Gastrocnemius medialis (tissue), 4 donors: ENCODE measurements around the gene SLC52A3. TPM values are rescaled to one million over a fixed set of nuclear protein-coding genes. Genes with fewer than 3 reads are reported as not detected.
"Not testable (repeated sequence)": the region's sequence is repeated elsewhere in the genome, so short reads cannot be mapped to it uniquely, and the experiment has no call there.

ENCODE experiments used
- ATAC-seq, 2 donors: fragments of 150-250 bp; one replicate each; pipeline ENCODE4 v1.9.1; 2016
- DNase-seq, 2 donors: peaks; one replicate each; pipeline ENCODE4 v3.0.0-alpha.2; 2019
- H3K27ac ChIP-seq, 4 donors: fragments of 200-600 bp; sonication (generic); 1 replicate in 1 of 4; 2 replicates in 3 of 4; pipeline ENCODE4 v1.5.1; 2016 to 2018; ENCODE audit warnings: mild to moderate bottlenecking in 2 of 4, moderate library complexity in 1 of 4
- H3K27me3 ChIP-seq, 3 donors: fragments of 200-600 bp; sonication (generic) in 2 of 3; 1 replicate in 1 of 3; 2 replicates in 2 of 3; pipeline versions ENCODE4 v1.5.1 to v1.6.0; 2016 to 2019; ENCODE audit warnings: mild to moderate bottlenecking in 1 of 3, moderate library complexity in 1 of 3
- H3K36me3 ChIP-seq, 2 donors: fragments of 200-600 bp; sonication (generic) in 1 of 2; one replicate each; pipeline ENCODE4 v1.5.1; 2017 to 2018
- H3K4me1 ChIP-seq, 2 donors: fragments of 200-600 bp; sonication (generic) in 1 of 2; one replicate each; pipeline ENCODE4 v1.5.1; 2016 to 2017; ENCODE audit warnings: mild to moderate bottlenecking in 2 of 2
- H3K4me3 ChIP-seq, 4 donors: fragments of 200-600 bp; sonication (generic) in 3 of 4; 1 replicate in 1 of 4; 2 replicates in 3 of 4; pipeline ENCODE4 v1.5.1; 2016 to 2019; ENCODE audit warnings: mild to moderate bottlenecking in 2 of 4
- H3K9me3 ChIP-seq, 3 donors: fragments of 200-600 bp; sonication (generic) in 2 of 3; 1 replicate in 1 of 3; 2 replicates in 2 of 3; pipeline ENCODE4 v1.5.1; 2016 to 2019
- CTCF ChIP-seq, 5 experiments: fragments of 450-650 bp in 3 of 5; fragments of 200-600 bp in 2 of 5; sonication (generic) in 2 of 5; IDR thresholded peaks in 4 of 5; conservative IDR thresholded peaks in 1 of 5; 1 replicate in 4 of 5; 2 replicates in 1 of 5; pipeline ENCODE4 v1.5.1; 2016 to 2019; ENCODE audit warnings: antibody characterized with exemption in 5 of 5, mild to moderate bottlenecking in 3 of 5, moderate library complexity in 3 of 5
- POLR2A ChIP-seq, 2 donors: fragments of 450-650 bp; IDR thresholded peaks; one replicate each; pipeline ENCODE4 v1.6.1; 2017; ENCODE audit warnings: antibody characterized with exemption in 2 of 2, mild to moderate bottlenecking in 2 of 2, moderate library complexity in 2 of 2
- in situ Hi-C, 4 donors: fragments of 200-750 bp; cut with MboI; loops; one replicate each; pipeline versions ENCODE4 v1.15.0 to v1.8.0; 2017; ENCODE audit warnings: low sequenced_read_pairs in 4 of 4
- intact Hi-C: fragments of 100-400 bp; cut with DNase I; formaldehyde crosslinking; loops from one replicate; pipeline ENCODE4 v1.15.1; 2023; ENCODE audit warnings: low total_unique reads
- total RNA-seq, 4 donors: library from RNA; depleted of rRNA; stranded (reverse); fragments of >200 nt; gene quantifications; one replicate each; pipeline versions ENCODE4 v1.1.0 to v1.2.3, GENCODE V29; 2016

The SLC52A3 gene
- total RNA-seq, 4 donors from 2014 or later, result 0.15 to 1.4 (median 0.79) TPM

- no peak for TF ChIP-seq CTCF (IDR thresholded peaks at IDR 0.05 in 4 of 5, conservative IDR thresholded peaks at IDR 0.05 in 1 of 5)
- TF ChIP-seq POLR2A (IDR thresholded peaks at IDR 0.05), result no peak
- ATAC-seq (no peak), DNase-seq (no peak)
- H3K27ac ChIP-seq, result no peak overlapping the region
- H3K36me3 ChIP-seq, result no peaks in the 10 kb centered on the region
- H3K4me1 ChIP-seq, result peaks cover 5 to 8% of the 10 kb centered on the region in 2 donors
- no peak overlapping the region for H3K4me3 ChIP-seq
- in situ Hi-C loops, result no loop called here
- peaks cover 20 to 43% (median 25%) of the 10 kb centered on the region in 3 donors for H3K27me3 ChIP-seq
- no peaks in the 10 kb centered on the region for H3K9me3 ChIP-seq
- intact Hi-C loops, result no loop called here
These were observed 42.8 kb downstream of the SLC52A3 start for GRCh38 chr20:725491-725890.

GRCh38 chr20:724797-725196 lies 43.5 kb downstream of the SLC52A3 start:
- H3K27me3 ChIP-seq, result peaks cover 17 to 39% (median 25%) of the 10 kb centered on the region in 3 donors
- DNase-seq, H3K4me3 ChIP-seq, in situ Hi-C loops, H3K9me3 ChIP-seq, H3K27ac ChIP-seq, H3K4me1 ChIP-seq, intact Hi-C loops, ATAC-seq, H3K36me3 ChIP-seq: not testable (repeated sequence)

- peak; percentile 20 to 50 for DNase-seq
- no peaks in the 10 kb centered on the region for H3K9me3 ChIP-seq
- peaks cover 6 to 30% (median 19%) of the 10 kb centered on the region in 3 donors for H3K27me3 ChIP-seq
- intact Hi-C loops, result no loop called here
- ATAC-seq, result peak; percentile 55 to 74
- TF ChIP-seq POLR2A (IDR thresholded peaks at IDR 0.05) (no peak), CTCF (IDR thresholded peaks at IDR 0.05 in 4 of 5, conservative IDR thresholded peaks at IDR 0.05 in 1 of 5) (no peak)
- no peak overlapping the region for H3K27ac ChIP-seq
- H3K4me1 ChIP-seq, result peaks cover 5 to 8% of the 10 kb centered on the region in 2 donors
- H3K36me3 ChIP-seq, result no peaks in the 10 kb centered on the region
- no peak overlapping the region for H3K4me3 ChIP-seq
- in situ Hi-C loops, result no loop called here
These were observed 44.5 kb downstream of the SLC52A3 start for GRCh38 chr20:723756-724155.

GRCh38 chr20:722822-723644 lies 45.3 kb downstream of the SLC52A3 start:
- Histone ChIP-seq H3K36me3 (no peaks in the 10 kb centered on the region), H3K27me3 (peaks cover 4 to 23% (median 11%) of the 10 kb centered on the region in 3 donors), H3K9me3 (no peaks in the 10 kb centered on the region), H3K4me3 (no peak overlapping the region), H3K4me1 (peaks cover 0 to 5% of the 10 kb centered on the region in 2 donors), H3K27ac (no peak overlapping the region)
- no peak for TF ChIP-seq CTCF (IDR thresholded peaks at IDR 0.05 in 4 of 5, conservative IDR thresholded peaks at IDR 0.05 in 1 of 5)
- TF ChIP-seq POLR2A (IDR thresholded peaks at IDR 0.05), result no peak
- ATAC-seq (no peak), DNase-seq (no peak)
- in situ Hi-C loops, result no loop called here
- intact Hi-C loops, result no loop called here

- intact Hi-C loops, result no loop called here
- no peak overlapping the region for H3K27ac ChIP-seq
- ATAC-seq (no peak), DNase-seq (no peak)
- peaks cover 0 to 4% of the 10 kb centered on the region in 2 donors for H3K4me1 ChIP-seq
- H3K36me3 ChIP-seq, result no peaks in the 10 kb centered on the region
- no peaks in the 10 kb centered on the region for H3K9me3 ChIP-seq
- peaks cover 2 to 11% (median 5%) of the 10 kb centered on the region in 3 donors for H3K27me3 ChIP-seq
- in situ Hi-C loops, result no loop called here
- TF ChIP-seq POLR2A (IDR thresholded peaks at IDR 0.05), result no peak
- TF ChIP-seq CTCF (IDR thresholded peaks at IDR 0.05 in 4 of 5, conservative IDR thresholded peaks at IDR 0.05 in 1 of 5), result no peak
- no peak overlapping the region for H3K4me3 ChIP-seq
These were observed 46.4 kb downstream of the SLC52A3 start for GRCh38 chr20:721876-722275.
